Measurements from ENCODE around the gene ZNF366.

GRCh38 chr5:72402381-72402890 lies 104.8 kb downstream of the ZNF366 start:
- TF ChIP-seq ZNF24 (tag by site-specific recombination; IDR thresholded peaks at IDR 0.05) (no peak), KLF10 (tag by site-specific recombination; IDR thresholded peaks at IDR 0.05) (no peak), ZNF274 (IDR thresholded peaks at IDR 0.05; ENCODE audit: low read length) (no peak), ZNF274 (tag by site-specific recombination; IDR thresholded peaks at IDR 0.05; ENCODE audit: borderline replicate concordance) (no peak), BCL6B (tag by site-specific recombination; IDR thresholded peaks at IDR 0.05) (no peak), KLF16 (tag by site-specific recombination; IDR thresholded peaks at IDR 0.05) (no peak), REST (tag by site-specific recombination; IDR thresholded peaks at IDR 0.05) (no peak)
